Colonic mucosa (tissue), 4 donors: Measurements from ENCODE around the gene MALAT1. TPM values are rescaled to one million over a fixed set of nuclear protein-coding genes. Genes with fewer than 3 reads are reported as not detected.
A peak's percentile ranks its signal among the peaks of the same experiment; 100 is the strongest.

Experiments used
- DNase-seq: peaks from one replicate; pipeline ENCODE4 v3.0.0-alpha.2; 2020
- H3K27ac ChIP-seq: fragments of 200-600 bp; one replicate; pipeline ENCODE4 v1.8.0; 2021
- H3K27me3 ChIP-seq: fragments of 200-600 bp; one replicate; pipeline ENCODE4 v1.8.0; 2021
- H3K36me3 ChIP-seq: fragments of 200-600 bp; one replicate; pipeline ENCODE4 v1.8.0; 2021
- H3K4me1 ChIP-seq: fragments of 200-600 bp; one replicate; pipeline ENCODE4 v1.8.0; 2021; ENCODE audit warnings: mild to moderate bottlenecking
- H3K4me3 ChIP-seq: fragments of 200-600 bp; one replicate; pipeline ENCODE4 v1.8.0; 2021
- H3K9ac ChIP-seq, 2 donors: one replicate each; pipeline ENCODE4 v1.7.0; 2013; ENCODE audit warnings: control low read depth in 2 of 2, low read depth in 2 of 2, low read length in 2 of 2
- H3K9me3 ChIP-seq: fragments of 200-600 bp; one replicate; pipeline ENCODE4 v1.8.0; 2021
- intact Hi-C: fragments of 100-400 bp; cut with DNase I; formaldehyde crosslinking; loops from one replicate; pipeline ENCODE4 v1.14.1; 2022
- total RNA-seq, 2 donors: library from RNA; stranded (reverse); fragmentation: NEBNext Ultra II Directional in 1 of 2; extraction: Animal tissue kit (Norgen Biotek cat#: 25700) in 1 of 2; gene quantifications; one replicate each; pipeline ENCODE4 v1.2.1, GENCODE V29; 2021
- TF ChIP-seq, protein P1 (sequence below): fragments of 200-600 bp; IDR thresholded peaks from one replicate; pipeline ENCODE4 v1.8.0; 2022; ENCODE audit warnings: antibody characterized with exemption, mild to moderate bottlenecking
- donor health status: healthy.
- donor health status: DM: no; HTN: no; CAD: no.
- donor health status: DM: no; HTN: no; CAD: no.

Gene MALAT1
- total RNA-seq, 2 donors from 2014 or later = 4,716 to 6,071 TPM

DNA sequence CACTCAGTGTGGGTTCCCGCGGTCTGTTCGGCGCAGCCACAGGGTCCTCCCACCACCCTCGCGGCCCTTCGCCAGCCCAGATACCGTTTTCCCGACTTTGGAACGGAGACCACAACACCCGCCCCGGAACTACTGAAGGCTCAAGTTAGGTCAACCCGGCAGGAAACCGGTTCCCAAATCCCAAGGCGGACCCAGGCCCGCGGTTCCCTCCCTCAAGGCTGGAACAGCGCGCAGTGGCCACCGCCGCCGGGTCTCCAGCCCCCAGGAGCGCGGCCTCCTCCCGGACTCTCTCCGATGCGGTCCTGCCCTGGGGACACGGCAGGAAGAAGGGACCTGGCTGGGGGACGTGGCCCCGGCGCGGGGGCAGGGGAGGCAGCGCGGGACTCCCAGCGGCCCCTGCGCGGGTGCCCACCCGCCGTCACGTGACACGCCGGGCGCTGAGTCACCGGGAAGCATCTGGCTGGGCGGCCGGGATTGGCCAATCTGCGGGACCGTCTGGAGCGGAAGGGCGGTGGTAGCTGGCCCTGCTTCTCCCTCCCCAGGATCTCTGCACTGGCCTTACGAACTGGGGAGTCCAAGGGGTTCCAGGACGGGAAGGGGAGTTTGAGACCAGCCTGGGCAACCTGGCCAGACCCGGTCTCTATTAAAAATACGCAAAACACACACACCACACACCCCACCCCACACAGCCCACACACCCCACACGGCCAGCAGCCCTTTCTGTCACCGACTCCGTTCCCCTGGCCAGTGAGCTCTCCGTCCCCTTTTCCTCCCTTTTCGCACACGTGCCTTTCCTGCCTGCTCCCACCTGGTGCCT is 21.5 kb upstream of the MALAT1 start:
- H3K27me3 ChIP-seq = no peaks in the 10 kb centered on the region
- peak overlapping the region; percentile 93 to 99 for H3K9ac ChIP-seq
- no peaks in the 10 kb centered on the region for H3K9me3 ChIP-seq
- peak overlapping the region; percentile 98 for H3K27ac ChIP-seq
- H3K4me3 ChIP-seq = peak overlapping the region; percentile 60
- H3K4me1 ChIP-seq = peaks cover 11% of the 10 kb centered on the region
- no peaks in the 10 kb centered on the region for H3K36me3 ChIP-seq
- TF ChIP-seq, protein P1, sequence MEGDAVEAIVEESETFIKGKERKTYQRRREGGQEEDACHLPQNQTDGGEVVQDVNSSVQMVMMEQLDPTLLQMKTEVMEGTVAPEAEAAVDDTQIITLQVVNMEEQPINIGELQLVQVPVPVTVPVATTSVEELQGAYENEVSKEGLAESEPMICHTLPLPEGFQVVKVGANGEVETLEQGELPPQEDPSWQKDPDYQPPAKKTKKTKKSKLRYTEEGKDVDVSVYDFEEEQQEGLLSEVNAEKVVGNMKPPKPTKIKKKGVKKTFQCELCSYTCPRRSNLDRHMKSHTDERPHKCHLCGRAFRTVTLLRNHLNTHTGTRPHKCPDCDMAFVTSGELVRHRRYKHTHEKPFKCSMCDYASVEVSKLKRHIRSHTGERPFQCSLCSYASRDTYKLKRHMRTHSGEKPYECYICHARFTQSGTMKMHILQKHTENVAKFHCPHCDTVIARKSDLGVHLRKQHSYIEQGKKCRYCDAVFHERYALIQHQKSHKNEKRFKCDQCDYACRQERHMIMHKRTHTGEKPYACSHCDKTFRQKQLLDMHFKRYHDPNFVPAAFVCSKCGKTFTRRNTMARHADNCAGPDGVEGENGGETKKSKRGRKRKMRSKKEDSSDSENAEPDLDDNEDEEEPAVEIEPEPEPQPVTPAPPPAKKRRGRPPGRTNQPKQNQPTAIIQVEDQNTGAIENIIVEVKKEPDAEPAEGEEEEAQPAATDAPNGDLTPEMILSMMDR = no peak
- peak; percentile 98 for DNase-seq
- intact Hi-C loops = loop anchor here (2.0 kb wide), 1 partner anchor 19 kb away; no protein-coding TSS in a partner anchor

DNA sequence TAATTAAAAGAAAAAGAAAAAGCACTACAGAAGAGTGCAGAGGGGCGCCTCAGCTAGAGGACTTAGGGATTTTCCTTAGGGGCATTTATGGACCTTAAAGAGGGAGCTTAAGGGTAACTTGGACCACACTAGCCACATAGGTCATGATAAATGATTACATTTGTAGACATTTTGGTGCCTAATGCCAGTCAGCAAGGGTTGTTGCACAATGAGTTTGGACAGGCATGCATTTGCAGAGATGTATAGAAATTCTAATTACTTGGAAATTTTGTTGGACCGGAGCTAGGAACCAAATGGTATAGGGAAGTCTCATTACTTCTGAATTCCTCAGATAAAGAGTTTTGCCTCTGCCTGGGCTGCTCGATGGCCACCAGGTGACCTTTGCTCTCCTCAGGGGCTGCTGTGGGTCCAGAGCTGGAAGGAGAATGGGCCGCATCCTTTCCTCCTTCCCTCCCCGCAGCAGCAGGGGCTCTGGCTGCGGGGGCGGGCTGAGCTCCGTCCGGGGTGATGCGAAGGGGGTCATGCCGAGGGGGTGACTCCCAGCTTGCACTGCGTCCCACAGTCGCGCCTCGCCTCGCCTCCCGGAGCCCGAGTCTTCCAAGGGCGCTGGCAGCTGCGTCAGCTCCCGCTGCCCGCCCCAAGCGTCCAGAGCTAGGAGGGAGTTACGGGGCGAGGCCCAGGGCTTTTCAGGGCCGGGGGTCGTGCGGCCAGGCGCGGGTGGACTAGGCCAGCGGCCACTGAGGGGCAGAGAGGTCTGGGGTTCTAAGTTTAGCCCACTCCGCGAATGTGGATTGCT is 20.3 kb upstream of the MALAT1 start:
- H3K9ac ChIP-seq = peak overlapping the region; percentile 78 to 79
- H3K9me3 ChIP-seq = no peaks in the 10 kb centered on the region
- peak; percentile 63 for DNase-seq
- H3K36me3 ChIP-seq = no peaks in the 10 kb centered on the region
- TF ChIP-seq, protein P1 = no peak
- peak overlapping the region; percentile 98 for H3K27ac ChIP-seq
- no peaks in the 10 kb centered on the region for H3K27me3 ChIP-seq
- intact Hi-C loops = no loop called here
- peak overlapping the region; percentile 60 for H3K4me3 ChIP-seq
- peaks cover 11% of the 10 kb centered on the region for H3K4me1 ChIP-seq

DNA sequence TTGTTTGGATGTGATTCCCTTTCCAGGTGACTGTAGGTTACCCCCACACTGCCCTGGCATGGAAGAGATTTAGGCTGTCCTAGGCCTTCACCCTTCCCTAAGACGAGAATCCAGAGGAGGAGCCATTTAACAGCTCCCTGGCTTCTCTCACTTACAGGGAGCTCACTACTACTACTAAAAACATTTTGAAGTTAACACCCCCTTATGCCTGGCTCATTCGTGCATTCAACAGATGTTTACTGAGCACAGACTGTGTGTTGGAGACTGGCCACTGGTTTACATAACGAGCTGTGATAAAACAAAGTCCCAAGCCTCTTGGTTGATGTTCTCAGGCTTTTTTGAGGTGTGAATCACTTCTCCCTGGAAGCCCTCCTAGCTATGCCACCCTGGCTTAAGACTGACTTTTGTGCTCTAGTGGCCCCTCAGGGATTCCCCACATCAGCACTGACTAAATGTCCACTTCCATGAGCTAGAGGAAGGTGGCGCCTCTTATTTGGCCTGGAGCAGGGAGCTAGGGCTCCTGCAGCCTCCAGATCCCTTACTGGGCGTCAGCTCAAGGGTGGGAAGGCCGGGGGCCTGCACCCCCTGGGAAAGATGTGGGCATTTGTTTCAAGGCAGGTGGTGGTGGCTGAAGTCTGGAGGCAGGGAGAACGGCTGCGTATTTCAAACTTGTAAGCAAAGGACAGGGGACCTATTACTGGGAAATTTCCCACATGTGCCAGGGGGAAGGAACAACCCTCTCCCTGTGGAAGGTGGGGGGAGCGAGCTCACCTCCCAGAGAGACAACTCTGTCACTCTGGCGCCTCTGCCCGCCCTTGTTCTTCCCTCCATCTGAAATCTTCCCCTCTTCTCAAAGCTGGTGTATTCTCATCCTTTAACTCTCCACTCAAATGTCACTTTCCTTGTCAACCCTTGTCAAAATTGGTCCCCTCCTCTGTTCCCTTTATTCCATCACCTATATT is 19.4 kb upstream of the MALAT1 start:
- Histone ChIP-seq H3K27ac (peak overlapping the region; percentile 98), H3K9me3 (no peaks in the 10 kb centered on the region), H3K4me1 (peaks cover 11% of the 10 kb centered on the region), H3K27me3 (no peaks in the 10 kb centered on the region), H3K4me3 (peak overlapping the region; percentile 16), H3K36me3 (no peaks in the 10 kb centered on the region), H3K9ac (peak overlapping the region; percentile 78 to 79)
- intact Hi-C loops = no loop called here
- TF ChIP-seq, protein P1 = no peak
- peak; percentile 72 for DNase-seq

DNA sequence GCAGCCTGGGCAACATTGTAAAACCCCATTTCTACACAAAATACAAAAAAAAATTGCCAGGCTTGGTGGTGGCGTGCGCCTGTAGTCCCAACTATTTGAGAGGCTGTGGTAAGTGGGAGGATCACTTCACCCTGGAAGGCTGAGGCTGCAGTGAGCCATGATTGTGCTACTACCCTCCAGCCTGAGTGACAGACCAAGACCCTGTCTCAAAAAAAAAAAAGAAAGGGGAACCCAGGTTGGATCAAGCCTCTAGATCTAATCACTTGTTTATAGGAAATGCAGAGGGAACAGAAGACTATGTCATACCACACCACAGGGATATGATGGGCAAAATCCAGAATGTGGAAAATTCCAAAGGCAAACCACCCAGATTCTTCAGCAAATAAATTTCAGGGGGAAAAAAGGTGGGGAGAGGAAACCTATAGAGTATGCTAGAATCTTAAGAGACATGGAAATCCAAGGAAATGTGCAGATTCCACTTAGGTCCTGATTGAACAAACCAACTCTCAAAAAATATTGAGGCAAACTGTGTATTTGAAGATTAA is 16.5 kb upstream of the MALAT1 start:
- TF ChIP-seq, protein P1 = no peak
- H3K27ac ChIP-seq = no peak overlapping the region
- H3K9me3 ChIP-seq = no peaks in the 10 kb centered on the region
- intact Hi-C loops = no loop called here
- H3K36me3 ChIP-seq = no peaks in the 10 kb centered on the region
- no peak overlapping the region for H3K9ac ChIP-seq
- H3K4me1 ChIP-seq = peaks cover 13% of the 10 kb centered on the region
- H3K27me3 ChIP-seq = no peaks in the 10 kb centered on the region
- DNase-seq = no peak
- H3K4me3 ChIP-seq = no peak overlapping the region

DNA sequence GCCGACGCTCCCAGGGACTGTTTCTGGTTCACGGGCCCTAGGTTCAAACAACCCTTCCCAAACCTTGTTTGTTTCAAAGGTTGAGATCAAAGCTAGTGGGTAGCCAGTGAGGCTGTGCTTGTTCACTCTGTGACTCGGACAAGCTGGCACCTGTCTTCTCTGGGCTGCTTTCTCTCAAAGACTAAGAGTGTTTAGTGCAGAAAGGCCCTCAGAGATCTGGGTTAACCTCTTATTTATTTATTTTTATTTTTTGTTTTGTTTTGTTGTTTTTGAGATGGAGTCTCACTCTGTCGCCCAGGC is 13.0 kb upstream of the MALAT1 start:
- TF ChIP-seq, protein P1 = no peak
- peak overlapping the region in 1 of 2 donors; percentile 8 for H3K9ac ChIP-seq
- no peaks in the 10 kb centered on the region for H3K9me3 ChIP-seq
- no peaks in the 10 kb centered on the region for H3K36me3 ChIP-seq
- H3K4me1 ChIP-seq = peaks cover 41% of the 10 kb centered on the region
- peak overlapping the region; percentile 99 for H3K27ac ChIP-seq
- H3K4me3 ChIP-seq = no peak overlapping the region
- intact Hi-C loops = no loop called here
- DNase-seq = peak; percentile 22
- no peaks in the 10 kb centered on the region for H3K27me3 ChIP-seq
